Measurements from ENCODE around the gene GCC2. TPM values are rescaled to one million over a fixed set of nuclear protein-coding genes. Genes with fewer than 3 reads are reported as not detected.

GCC2 gene
- total and polyA plus RNA-seq, 2 of the 13 experiments (the other 11 are each of a cell fraction or from before 2014, with no cell fraction given), result 17.6 to 22.5 TPM

DNA sequence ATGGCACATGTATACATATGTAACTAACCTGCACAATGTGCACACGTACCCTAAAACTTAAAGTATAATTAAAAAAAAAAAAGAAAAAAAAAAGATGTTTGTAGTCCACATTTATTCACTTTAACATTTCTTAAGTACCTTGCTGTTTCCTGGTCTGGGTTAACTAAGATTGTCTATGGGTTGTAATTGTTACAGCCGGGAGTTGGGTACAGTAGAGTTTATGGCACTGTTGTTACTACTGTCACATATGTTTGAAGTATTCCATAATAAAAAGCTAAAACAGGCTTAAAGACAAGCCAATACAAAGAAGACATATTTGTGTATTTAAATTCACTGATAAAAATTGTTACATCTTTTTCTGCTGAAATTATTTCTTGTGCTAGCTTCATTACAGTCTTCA, 36.2 kb downstream of the GCC2 start (continued):
- TF ChIP-seq, protein P1, sequence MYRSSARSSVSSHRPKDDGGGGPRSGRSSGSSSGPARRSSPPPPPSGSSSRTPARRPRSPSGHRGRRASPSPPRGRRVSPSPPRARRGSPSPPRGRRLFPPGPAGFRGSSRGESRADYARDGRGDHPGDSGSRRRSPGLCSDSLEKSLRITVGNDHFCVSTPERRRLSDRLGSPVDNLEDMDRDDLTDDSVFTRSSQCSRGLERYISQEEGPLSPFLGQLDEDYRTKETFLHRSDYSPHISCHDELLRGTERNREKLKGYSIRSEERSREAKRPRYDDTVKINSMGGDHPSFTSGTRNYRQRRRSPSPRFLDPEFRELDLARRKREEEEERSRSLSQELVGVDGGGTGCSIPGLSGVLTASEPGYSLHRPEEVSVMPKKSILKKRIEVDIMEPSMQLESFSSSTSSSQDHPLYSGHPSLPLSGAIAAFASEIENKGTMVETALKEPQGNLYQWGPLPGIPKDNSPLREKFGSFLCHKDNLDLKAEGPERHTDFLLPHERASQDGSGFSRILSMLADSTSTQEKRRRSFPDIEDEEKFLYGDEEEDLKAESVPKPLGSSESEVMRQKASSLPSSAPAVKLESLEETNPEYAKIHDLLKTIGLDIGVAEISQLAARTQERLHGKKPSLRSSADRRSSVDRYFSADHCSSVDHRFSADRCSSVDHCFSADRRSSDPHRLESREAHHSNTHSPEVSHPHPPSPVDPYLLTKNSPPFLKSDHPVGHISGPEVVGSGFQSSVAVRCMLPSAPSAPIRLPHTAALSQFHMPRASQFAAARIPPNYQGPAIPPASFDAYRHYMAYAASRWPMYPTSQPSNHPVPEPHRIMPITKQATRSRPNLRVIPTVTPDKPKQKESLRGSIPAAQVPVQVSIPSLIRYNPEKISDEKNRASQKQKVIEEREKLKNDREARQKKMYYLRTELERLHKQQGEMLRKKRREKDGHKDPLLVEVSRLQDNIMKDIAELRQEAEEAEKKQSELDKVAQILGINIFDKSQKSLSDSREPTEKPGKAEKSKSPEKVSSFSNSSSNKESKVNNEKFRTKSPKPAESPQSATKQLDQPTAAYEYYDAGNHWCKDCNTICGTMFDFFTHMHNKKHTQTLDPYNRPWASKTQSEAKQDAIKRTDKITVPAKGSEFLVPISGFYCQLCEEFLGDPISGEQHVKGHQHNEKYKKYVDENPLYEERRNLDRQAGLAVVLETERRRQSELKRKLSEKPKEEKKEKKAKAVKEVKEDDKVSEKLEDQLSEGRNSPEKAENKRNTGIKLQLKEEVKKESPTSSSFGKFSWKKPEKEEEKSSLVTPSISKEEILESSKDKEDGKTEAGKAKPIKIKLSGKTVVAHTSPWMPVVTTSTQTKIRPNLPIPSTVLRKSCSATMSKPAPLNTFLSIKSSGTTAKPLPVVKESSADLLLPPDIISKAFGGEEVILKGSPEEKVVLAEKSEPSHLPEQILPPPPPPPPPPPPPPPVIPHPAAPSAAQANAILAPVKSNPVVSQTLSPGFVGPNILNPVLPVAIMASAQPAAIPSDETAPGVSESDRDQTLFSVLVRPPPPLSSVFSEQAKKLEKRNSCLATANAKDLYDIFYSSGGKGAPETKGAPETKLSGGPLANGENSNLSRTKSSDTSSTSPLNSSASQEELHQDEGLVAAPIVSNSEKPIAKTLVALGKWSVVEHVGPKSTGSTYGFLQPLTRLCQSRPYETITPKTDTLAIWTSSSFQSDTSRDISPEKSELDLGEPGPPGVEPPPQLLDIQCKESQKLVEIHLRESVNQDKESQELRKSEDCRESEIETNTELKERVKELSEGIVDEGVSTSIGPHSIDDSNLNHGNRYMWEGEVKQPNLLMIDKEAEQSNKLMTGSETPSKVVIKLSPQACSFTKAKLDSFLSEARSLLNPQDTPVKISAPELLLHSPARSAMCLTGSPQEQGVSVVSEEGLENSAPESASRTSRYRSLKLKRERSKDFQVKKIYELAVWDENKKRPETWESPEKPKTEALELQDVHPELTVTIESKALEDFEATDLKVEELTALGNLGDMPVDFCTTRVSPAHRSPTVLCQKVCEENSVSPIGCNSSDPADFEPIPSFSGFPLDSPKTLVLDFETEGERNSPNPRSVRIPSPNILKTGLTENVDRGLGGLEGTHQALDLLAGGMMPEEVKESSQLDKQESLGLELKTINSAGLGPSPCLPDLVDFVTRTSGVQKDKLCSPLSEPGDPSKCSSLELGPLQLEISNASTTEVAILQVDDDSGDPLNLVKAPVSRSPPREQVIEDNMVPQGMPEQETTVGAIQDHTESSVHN (CRISPR knock-in tag; IDR thresholded peaks at IDR 0.05), result no peak
- TF ChIP-seq ZNF891 (CRISPR knock-in tag; IDR thresholded peaks at IDR 0.05), result no peak
- no peak for TF ChIP-seq ZNF484 (CRISPR knock-in tag; IDR thresholded peaks at IDR 0.05; ENCODE audit: borderline replicate concordance, low read depth)
- TF ChIP-seq ZNF101 (CRISPR knock-in tag; IDR thresholded peaks at IDR 0.05; ENCODE audit: borderline replicate concordance, low read depth), result no peak
- TF ChIP-seq ETV6 (CRISPR knock-in tag; conservative IDR thresholded peaks at IDR 0.05), result no peak
- no peak for TF ChIP-seq ZNF20 (CRISPR knock-in tag; IDR thresholded peaks at IDR 0.05)
- TF ChIP-seq IKZF5 (CRISPR knock-in tag; IDR thresholded peaks at IDR 0.05), result no peak
